Globus pallidus (tissue), 1 donor: Measurements from ENCODE around the gene UPK3A.

Experiments
- DNase-seq: peaks from one replicate; pipeline ENCODE4 v3.0.0-alpha.2; 2015; ENCODE audit warnings: low spot score

Gene UPK3A

GRCh38 chr22:45329530-45329936 is 44.8 kb downstream of the UPK3A start:
- DNase-seq, result peak; percentile 81

GRCh38 chr22:45330548-45330947 is 45.8 kb downstream of the UPK3A start:
- DNase-seq, result no peak

GRCh38 chr22:45331486-45331885 is 46.7 kb downstream of the UPK3A start:
- no peak for DNase-seq

GRCh38 chr22:45332001-45332400 is 47.3 kb downstream of the UPK3A start:
- no peak for DNase-seq

- no peak for DNase-seq
These were observed 49.3 kb downstream of the UPK3A start for GRCh38 chr22:45334068-45334467.

GRCh38 chr22:45334528-45334927 is 49.8 kb downstream of the UPK3A start:
- DNase-seq, result no peak

GRCh38 chr22:45335021-45335818 is 50.5 kb downstream of the UPK3A start:
- DNase-seq, result no peak

GRCh38 chr22:45335854-45336522 is 51.2 kb downstream of the UPK3A start:
- DNase-seq, result no peak

GRCh38 chr22:45336971-45337431 is 52.3 kb downstream of the UPK3A start:
- DNase-seq, result peak; percentile 73

GRCh38 chr22:45337536-45337935 is 52.8 kb downstream of the UPK3A start:
- no peak for DNase-seq

- no peak for DNase-seq
These were observed 54.0 kb downstream of the UPK3A start for GRCh38 chr22:45338795-45339194.

GRCh38 chr22:45340323-45340722 is 55.6 kb downstream of the UPK3A start:
- no peak for DNase-seq

- DNase-seq, result no peak
These were observed 56.7 kb downstream of the UPK3A start for GRCh38 chr22:45341498-45341897.

GRCh38 chr22:45343143-45343542 is 58.4 kb downstream of the UPK3A start:
- no peak for DNase-seq

GRCh38 chr22:45344334-45344733 is 59.6 kb downstream of the UPK3A start:
- no peak for DNase-seq
